ENCODE data around the gene OR10K2. TPM values are rescaled to one million over a fixed set of nuclear protein-coding genes. Genes with fewer than 3 reads are reported as not detected.

Gene OR10K2, protein sequence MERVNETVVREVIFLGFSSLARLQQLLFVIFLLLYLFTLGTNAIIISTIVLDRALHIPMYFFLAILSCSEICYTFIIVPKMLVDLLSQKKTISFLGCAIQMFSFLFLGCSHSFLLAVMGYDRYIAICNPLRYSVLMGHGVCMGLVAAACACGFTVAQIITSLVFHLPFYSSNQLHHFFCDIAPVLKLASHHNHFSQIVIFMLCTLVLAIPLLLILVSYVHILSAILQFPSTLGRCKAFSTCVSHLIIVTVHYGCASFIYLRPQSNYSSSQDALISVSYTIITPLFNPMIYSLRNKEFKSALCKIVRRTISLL
- total RNA-seq (ENCODE audit: unreplicated experiment): not detected
- long read RNA-seq: 0 reads

DNA sequence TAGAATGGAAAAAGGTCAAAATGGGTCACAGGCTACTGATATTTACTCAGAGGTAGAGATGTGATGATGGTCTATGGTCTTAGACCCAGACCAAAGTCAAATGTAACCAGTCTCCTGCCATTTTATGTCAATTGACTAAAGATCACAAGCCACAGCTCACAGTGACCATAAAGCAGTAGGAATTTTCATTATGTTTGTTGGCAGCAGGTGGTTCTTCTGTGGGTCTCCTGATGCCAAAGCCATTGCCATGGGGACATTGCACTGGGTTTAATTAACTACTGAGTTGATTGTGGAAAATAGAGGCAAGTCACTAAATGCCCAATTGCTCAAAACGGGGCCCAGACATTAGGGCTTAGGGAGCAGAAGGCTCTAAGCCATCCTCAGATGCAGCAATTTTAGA lies at the start of gene OR10K2:
Gene OR10K2 (minus strand): TSS at position 101 of the 400 bp plus-strand sequence. CDS start 5,371 bp downstream, outside the sequence.
- Mint-ChIP-seq H3K27ac (ENCODE audit: unreplicated experiment) (no peak within 1 kb of the TSS), H3K9me3 (ENCODE audit: unreplicated experiment) (no peaks in the 10 kb centered on the region), H3K27me3 (ENCODE audit: unreplicated experiment) (no peaks in the 10 kb centered on the region), H3K4me1 (ENCODE audit: unreplicated experiment) (no peaks in the 10 kb centered on the region), H3K36me3 (ENCODE audit: low read depth, unreplicated experiment) (no peaks in the 10 kb centered on the region), H3K4me3 (ENCODE audit: unreplicated experiment) (no peak within 1 kb of the TSS)
- no peak for DNase-seq (ENCODE audit: low spot score)
- TF ChIP-seq, protein P1, sequence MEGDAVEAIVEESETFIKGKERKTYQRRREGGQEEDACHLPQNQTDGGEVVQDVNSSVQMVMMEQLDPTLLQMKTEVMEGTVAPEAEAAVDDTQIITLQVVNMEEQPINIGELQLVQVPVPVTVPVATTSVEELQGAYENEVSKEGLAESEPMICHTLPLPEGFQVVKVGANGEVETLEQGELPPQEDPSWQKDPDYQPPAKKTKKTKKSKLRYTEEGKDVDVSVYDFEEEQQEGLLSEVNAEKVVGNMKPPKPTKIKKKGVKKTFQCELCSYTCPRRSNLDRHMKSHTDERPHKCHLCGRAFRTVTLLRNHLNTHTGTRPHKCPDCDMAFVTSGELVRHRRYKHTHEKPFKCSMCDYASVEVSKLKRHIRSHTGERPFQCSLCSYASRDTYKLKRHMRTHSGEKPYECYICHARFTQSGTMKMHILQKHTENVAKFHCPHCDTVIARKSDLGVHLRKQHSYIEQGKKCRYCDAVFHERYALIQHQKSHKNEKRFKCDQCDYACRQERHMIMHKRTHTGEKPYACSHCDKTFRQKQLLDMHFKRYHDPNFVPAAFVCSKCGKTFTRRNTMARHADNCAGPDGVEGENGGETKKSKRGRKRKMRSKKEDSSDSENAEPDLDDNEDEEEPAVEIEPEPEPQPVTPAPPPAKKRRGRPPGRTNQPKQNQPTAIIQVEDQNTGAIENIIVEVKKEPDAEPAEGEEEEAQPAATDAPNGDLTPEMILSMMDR (IDR thresholded peaks at IDR 0.05; ENCODE audit: unreplicated experiment): no peak

DNA sequence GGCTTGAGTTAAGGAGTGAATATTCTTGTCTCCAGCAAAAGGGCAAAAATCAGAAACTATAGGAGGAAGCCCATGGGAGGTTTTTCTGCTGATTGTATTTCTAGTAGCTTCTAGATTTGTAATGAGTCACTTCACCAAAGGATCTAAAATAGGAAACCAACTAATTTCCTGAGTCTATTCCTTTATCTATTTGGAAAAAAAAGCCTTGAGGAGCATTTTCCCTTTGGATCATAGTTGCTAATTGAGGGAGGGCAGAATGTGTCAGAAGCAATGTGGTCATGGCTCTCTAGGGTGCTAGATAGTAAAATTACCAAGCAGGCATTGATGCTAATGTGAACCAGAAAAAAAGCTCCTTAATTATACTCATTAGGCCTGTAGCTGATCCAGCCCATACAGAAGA lies 45.9 kb upstream of the OR10K2 start, which contains the start of gene OR10R2:
Gene OR10R2 (plus strand): TSS at position 301 of the 400 bp plus-strand sequence. CDS start 106 bp downstream, outside the sequence.
- no peak for DNase-seq (ENCODE audit: low spot score)
- peaks cover 1% of the 10 kb centered on the region for H3K27me3 Mint-ChIP-seq (ENCODE audit: unreplicated experiment)
- no peaks in the 10 kb centered on the region for H3K36me3 Mint-ChIP-seq (ENCODE audit: low read depth, unreplicated experiment)
- TF ChIP-seq, protein P1 (IDR thresholded peaks at IDR 0.05; ENCODE audit: unreplicated experiment): no peak
- no peak within 1 kb of the TSS for H3K27ac Mint-ChIP-seq (ENCODE audit: unreplicated experiment)
- no peak within 1 kb of the TSS for H3K4me3 Mint-ChIP-seq (ENCODE audit: unreplicated experiment)
- peaks cover 8% of the 10 kb centered on the region for H3K4me1 Mint-ChIP-seq (ENCODE audit: unreplicated experiment)
- H3K9me3 Mint-ChIP-seq (ENCODE audit: unreplicated experiment): no peaks in the 10 kb centered on the region

DNA sequence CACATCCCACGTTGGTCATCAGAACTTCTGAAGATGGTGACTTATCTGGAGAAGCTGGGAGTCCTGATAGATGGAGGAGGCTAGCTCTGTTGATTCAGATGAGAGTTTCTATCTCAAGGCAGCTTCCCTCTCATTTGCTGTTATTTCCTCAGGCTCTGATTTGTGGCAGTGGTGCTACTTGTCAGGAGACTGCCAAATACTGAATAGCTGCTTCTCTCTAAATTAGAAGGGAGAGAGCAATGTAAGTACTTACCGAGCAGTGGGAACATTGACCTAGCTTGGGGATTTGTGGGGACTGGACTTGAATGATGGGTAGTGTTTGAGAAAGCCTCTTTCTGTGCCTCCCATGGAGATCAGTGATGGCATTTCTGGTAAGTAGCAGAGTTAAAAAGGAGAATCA lies 35.5 kb upstream of the OR10K2 start, which contains the start of gene OR10K1:
Gene OR10K1 (plus strand): TSS at position 301 of the 400 bp plus-strand sequence. CDS start 3,728 bp downstream, outside the sequence.
- no peak for DNase-seq (ENCODE audit: low spot score)
- no peaks in the 10 kb centered on the region for H3K36me3 Mint-ChIP-seq (ENCODE audit: low read depth, unreplicated experiment)
- TF ChIP-seq, protein P1 (IDR thresholded peaks at IDR 0.05; ENCODE audit: unreplicated experiment): no peak
- no peaks in the 10 kb centered on the region for H3K9me3 Mint-ChIP-seq (ENCODE audit: unreplicated experiment)
- no peaks in the 10 kb centered on the region for H3K27me3 Mint-ChIP-seq (ENCODE audit: unreplicated experiment)
- no peaks in the 10 kb centered on the region for H3K4me1 Mint-ChIP-seq (ENCODE audit: unreplicated experiment)
- H3K27ac Mint-ChIP-seq (ENCODE audit: unreplicated experiment): no peak within 1 kb of the TSS
- no peak within 1 kb of the TSS for H3K4me3 Mint-ChIP-seq (ENCODE audit: unreplicated experiment)

- H3K4me3 Mint-ChIP-seq (ENCODE audit: unreplicated experiment): no peak overlapping the region
- TF ChIP-seq, protein P1 (IDR thresholded peaks at IDR 0.05; ENCODE audit: unreplicated experiment): no peak
- no peaks in the 10 kb centered on the region for H3K9me3 Mint-ChIP-seq (ENCODE audit: unreplicated experiment)
- H3K27me3 Mint-ChIP-seq (ENCODE audit: unreplicated experiment): no peaks in the 10 kb centered on the region
- H3K27ac Mint-ChIP-seq (ENCODE audit: unreplicated experiment): no peak overlapping the region
- DNase-seq (ENCODE audit: low spot score): no peak
- no peaks in the 10 kb centered on the region for H3K4me1 Mint-ChIP-seq (ENCODE audit: unreplicated experiment)
- H3K36me3 Mint-ChIP-seq (ENCODE audit: low read depth, unreplicated experiment): no peaks in the 10 kb centered on the region
These were observed 32.2 kb upstream of the OR10K2 start for GRCh38 chr1:158458263-158458662.

DNA sequence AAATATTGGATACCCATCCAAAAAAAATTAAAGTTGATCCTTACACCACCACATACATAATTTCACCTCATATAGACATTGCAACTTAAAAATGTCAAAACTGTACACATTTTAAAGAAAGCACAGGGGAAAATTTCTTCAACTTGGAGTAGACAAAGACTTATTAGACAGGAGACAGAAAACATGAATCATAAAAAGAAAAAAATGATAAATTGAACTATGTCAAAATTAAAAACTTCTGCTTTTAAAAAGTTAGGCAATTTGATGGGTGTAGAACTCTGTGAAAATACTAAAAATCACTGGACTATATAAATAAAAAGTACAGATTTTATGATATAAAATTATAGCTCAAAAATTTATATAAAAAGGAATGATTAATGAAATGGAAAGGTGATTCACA lies 31.2 kb upstream of the OR10K2 start:
- Mint-ChIP-seq H3K36me3 (ENCODE audit: low read depth, unreplicated experiment) (no peaks in the 10 kb centered on the region), H3K27me3 (ENCODE audit: unreplicated experiment) (no peaks in the 10 kb centered on the region), H3K4me1 (ENCODE audit: unreplicated experiment) (no peaks in the 10 kb centered on the region), H3K4me3 (ENCODE audit: unreplicated experiment) (no peak overlapping the region), H3K27ac (ENCODE audit: unreplicated experiment) (no peak overlapping the region), H3K9me3 (ENCODE audit: unreplicated experiment) (no peaks in the 10 kb centered on the region)
- no peak for DNase-seq (ENCODE audit: low spot score)
- TF ChIP-seq, protein P1 (IDR thresholded peaks at IDR 0.05; ENCODE audit: unreplicated experiment): no peak
